ENCODE data around the gene SPP1. TPM values are rescaled to one million over a fixed set of nuclear protein-coding genes. Genes with fewer than 3 reads are reported as not detected.

Gene SPP1
- total RNA-seq, 1 experiment from 2014 or later: 4.1 TPM

DNA sequence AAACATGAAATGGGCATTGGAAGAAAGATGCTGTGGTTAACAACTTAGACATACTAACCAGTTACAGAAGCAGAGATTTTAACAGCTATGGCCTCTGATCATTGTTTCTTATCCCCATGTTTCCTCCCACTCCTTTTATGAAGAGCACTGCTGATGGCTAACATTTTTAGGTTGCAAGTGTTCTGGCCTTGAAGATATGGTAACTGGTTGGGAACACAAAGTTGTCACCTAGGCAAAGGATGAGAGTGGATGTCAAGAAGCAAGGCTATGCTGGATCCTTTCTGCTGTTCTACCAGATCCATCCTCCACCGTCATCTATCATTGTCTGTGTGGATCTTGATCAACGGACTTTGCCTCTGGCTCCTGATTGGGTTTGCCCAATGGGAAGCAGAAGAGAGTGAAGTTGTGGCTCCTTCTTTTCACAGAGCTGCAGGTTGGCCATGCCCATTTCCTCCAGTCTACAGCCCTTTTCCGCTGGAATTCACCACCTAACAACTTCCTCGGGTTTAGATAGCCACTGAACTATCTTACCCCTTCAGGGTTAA, 48.9 kb upstream of the SPP1 start:
- H3K27ac ChIP-seq (ENCODE audit: low read depth, low read length): no peak overlapping the region
- H2AFZ ChIP-seq (ENCODE audit: low read depth, low read length, poor library complexity, severe bottlenecking): no peak overlapping the region
- no peaks in the 10 kb centered on the region for H3K36me3 ChIP-seq (ENCODE audit: control insufficient read depth in 1 of 2, insufficient read depth in 2 of 2, low read length in 2 of 2)
- DNase-seq (ENCODE audit: low read depth, low spot score): no peak
- ATAC-seq: no peak
- RAD21 ChIA-PET (ENCODE audit: low non-redundant PET in 1 of 2, low total read pairs in 2 of 2, uncharacterized antibody in 2 of 2, unreplicated experiment in 2 of 2): no interaction called here
- CTCF ChIA-PET: no interaction called here
- POLR2A ChIA-PET: no interaction called here
- no peak overlapping the region for H3K4me2 ChIP-seq (ENCODE audit: low read length)
- H3K9me3 ChIP-seq (ENCODE audit: control insufficient read depth in 1 of 2, insufficient read depth in 1 of 2, low read depth in 1 of 2, low read length in 2 of 2): peaks cover 0 to under 1% of the 10 kb centered on the region in 2 experiments; a peak in 1 of 4 replicates
- H3K9ac ChIP-seq (ENCODE audit: low read length): no peak overlapping the region
- H3K4me1 ChIP-seq (ENCODE audit: control insufficient read depth in 1 of 2, insufficient read depth in 2 of 2, low read length in 2 of 2): no peaks in the 10 kb centered on the region
- no peaks in the 10 kb centered on the region for H3K79me2 ChIP-seq (ENCODE audit: insufficient read depth, low read length)
- intact Hi-C loops (cut with micrococcal nuclease): loop anchor here (1.0 kb wide), 1 partner anchor 12 kb away; no protein-coding TSS in a partner anchor
- no peak for TF ChIP-seq POLR2A (IDR thresholded peaks at IDR 0.05; ENCODE audit: borderline replicate concordance, extremely low read depth, insufficient read depth, insufficient read length)
- no peak for TF ChIP-seq POLR2AphosphoS5 (IDR thresholded peaks at IDR 0.05; ENCODE audit: low read depth, low read length)
- TF ChIP-seq, protein P1, sequence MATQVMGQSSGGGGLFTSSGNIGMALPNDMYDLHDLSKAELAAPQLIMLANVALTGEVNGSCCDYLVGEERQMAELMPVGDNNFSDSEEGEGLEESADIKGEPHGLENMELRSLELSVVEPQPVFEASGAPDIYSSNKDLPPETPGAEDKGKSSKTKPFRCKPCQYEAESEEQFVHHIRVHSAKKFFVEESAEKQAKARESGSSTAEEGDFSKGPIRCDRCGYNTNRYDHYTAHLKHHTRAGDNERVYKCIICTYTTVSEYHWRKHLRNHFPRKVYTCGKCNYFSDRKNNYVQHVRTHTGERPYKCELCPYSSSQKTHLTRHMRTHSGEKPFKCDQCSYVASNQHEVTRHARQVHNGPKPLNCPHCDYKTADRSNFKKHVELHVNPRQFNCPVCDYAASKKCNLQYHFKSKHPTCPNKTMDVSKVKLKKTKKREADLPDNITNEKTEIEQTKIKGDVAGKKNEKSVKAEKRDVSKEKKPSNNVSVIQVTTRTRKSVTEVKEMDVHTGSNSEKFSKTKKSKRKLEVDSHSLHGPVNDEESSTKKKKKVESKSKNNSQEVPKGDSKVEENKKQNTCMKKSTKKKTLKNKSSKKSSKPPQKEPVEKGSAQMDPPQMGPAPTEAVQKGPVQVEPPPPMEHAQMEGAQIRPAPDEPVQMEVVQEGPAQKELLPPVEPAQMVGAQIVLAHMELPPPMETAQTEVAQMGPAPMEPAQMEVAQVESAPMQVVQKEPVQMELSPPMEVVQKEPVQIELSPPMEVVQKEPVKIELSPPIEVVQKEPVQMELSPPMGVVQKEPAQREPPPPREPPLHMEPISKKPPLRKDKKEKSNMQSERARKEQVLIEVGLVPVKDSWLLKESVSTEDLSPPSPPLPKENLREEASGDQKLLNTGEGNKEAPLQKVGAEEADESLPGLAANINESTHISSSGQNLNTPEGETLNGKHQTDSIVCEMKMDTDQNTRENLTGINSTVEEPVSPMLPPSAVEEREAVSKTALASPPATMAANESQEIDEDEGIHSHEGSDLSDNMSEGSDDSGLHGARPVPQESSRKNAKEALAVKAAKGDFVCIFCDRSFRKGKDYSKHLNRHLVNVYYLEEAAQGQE (IDR thresholded peaks at IDR 0.05; ENCODE audit: low read depth): no peak
- TF ChIP-seq EZH2phosphoT487 (IDR thresholded peaks at IDR 0.05; ENCODE audit: borderline replicate concordance): no peak
- no peak for TF ChIP-seq CEBPB (IDR thresholded peaks at IDR 0.05; ENCODE audit: low read depth)
- TF ChIP-seq RAD21 (IDR thresholded peaks at IDR 0.05; ENCODE audit: low read depth): no peak
- no peak for TF ChIP-seq SRF (IDR thresholded peaks at IDR 0.05; ENCODE audit: low read depth)
- TF ChIP-seq, protein P2, sequence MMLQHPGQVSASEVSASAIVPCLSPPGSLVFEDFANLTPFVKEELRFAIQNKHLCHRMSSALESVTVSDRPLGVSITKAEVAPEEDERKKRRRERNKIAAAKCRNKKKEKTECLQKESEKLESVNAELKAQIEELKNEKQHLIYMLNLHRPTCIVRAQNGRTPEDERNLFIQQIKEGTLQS (IDR thresholded peaks at IDR 0.05): no peak
- no peak for TF ChIP-seq SIN3A (IDR thresholded peaks at IDR 0.05; ENCODE audit: low read depth)
- TF ChIP-seq YY1 (IDR thresholded peaks at IDR 0.05; ENCODE audit: extremely low read depth, insufficient replicate concordance, low read depth, low read length): no peak
- TF ChIP-seq ZNF274 (IDR thresholded peaks at IDR 0.05; ENCODE audit: low read depth, low read length): no peak
- no peak for TF ChIP-seq TCF7L2 (IDR thresholded peaks at IDR 0.05; ENCODE audit: borderline replicate concordance, extremely low read depth, insufficient read depth, insufficient read length)
- TF ChIP-seq, protein P3, sequence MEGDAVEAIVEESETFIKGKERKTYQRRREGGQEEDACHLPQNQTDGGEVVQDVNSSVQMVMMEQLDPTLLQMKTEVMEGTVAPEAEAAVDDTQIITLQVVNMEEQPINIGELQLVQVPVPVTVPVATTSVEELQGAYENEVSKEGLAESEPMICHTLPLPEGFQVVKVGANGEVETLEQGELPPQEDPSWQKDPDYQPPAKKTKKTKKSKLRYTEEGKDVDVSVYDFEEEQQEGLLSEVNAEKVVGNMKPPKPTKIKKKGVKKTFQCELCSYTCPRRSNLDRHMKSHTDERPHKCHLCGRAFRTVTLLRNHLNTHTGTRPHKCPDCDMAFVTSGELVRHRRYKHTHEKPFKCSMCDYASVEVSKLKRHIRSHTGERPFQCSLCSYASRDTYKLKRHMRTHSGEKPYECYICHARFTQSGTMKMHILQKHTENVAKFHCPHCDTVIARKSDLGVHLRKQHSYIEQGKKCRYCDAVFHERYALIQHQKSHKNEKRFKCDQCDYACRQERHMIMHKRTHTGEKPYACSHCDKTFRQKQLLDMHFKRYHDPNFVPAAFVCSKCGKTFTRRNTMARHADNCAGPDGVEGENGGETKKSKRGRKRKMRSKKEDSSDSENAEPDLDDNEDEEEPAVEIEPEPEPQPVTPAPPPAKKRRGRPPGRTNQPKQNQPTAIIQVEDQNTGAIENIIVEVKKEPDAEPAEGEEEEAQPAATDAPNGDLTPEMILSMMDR (IDR thresholded peaks at IDR 0.05 in 2 of 3, conservative IDR thresholded peaks at IDR 0.05 in 1 of 3; ENCODE audit: borderline replicate concordance in 1 of 3, insufficient read depth in 1 of 3, low read depth in 2 of 3, low read length in 2 of 3): no peak
- no peak for TF ChIP-seq SP1 (IDR thresholded peaks at IDR 0.05; ENCODE audit: low read depth)
- TF ChIP-seq EGR1 (IDR thresholded peaks at IDR 0.05; ENCODE audit: low read depth): no peak
- TF ChIP-seq, protein P4, sequence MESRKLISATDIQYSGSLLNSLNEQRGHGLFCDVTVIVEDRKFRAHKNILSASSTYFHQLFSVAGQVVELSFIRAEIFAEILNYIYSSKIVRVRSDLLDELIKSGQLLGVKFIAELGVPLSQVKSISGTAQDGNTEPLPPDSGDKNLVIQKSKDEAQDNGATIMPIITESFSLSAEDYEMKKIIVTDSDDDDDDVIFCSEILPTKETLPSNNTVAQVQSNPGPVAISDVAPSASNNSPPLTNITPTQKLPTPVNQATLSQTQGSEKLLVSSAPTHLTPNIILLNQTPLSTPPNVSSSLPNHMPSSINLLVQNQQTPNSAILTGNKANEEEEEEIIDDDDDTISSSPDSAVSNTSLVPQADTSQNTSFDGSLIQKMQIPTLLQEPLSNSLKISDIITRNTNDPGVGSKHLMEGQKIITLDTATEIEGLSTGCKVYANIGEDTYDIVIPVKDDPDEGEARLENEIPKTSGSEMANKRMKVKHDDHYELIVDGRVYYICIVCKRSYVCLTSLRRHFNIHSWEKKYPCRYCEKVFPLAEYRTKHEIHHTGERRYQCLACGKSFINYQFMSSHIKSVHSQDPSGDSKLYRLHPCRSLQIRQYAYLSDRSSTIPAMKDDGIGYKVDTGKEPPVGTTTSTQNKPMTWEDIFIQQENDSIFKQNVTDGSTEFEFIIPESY (IDR thresholded peaks at IDR 0.05; ENCODE audit: extremely low read depth, insufficient replicate concordance, low read length): no peak
- TF ChIP-seq CBX3 (IDR thresholded peaks at IDR 0.05; ENCODE audit: low read depth): no peak
- no peak for TF ChIP-seq EZH2 (IDR thresholded peaks at IDR 0.05)
- TF ChIP-seq JUND (IDR thresholded peaks at IDR 0.05): no peak
- H3K27me3 ChIP-seq (ENCODE audit: insufficient read depth, low read length): no peaks in the 10 kb centered on the region
- H3K9me2 ChIP-seq (ENCODE audit: insufficient read depth): no peaks in the 10 kb centered on the region
- H4K20me1 ChIP-seq (ENCODE audit: insufficient read depth): no peaks in the 10 kb centered on the region
- no peak overlapping the region for H3K4me3 ChIP-seq (replicated peaks in 1 of 2; ENCODE audit: low read depth in 1 of 2, low read length in 2 of 2)
- BruUV-seq (replicated peaks): no TSS peak
